Retinal pigment epithelial cell (primary cell): Measurements from ENCODE around the gene GATA5.

Source experiments
- DNase-seq: peaks from one replicate; pipeline ENCODE4 v3.0.0-alpha.2; 2010; ENCODE audit warnings: low read depth
- H3K4me3 ChIP-seq: 2 replicates; pipeline ENCODE4 v1.5.1; 2011; ENCODE audit warnings: mild to moderate bottlenecking, low read length, control low read depth, moderate library complexity
- TF ChIP-seq, protein P1 (sequence below): conservative IDR thresholded peaks from 2 replicates; pipeline ENCODE4 v1.5.1; 2011; ENCODE audit warnings: low read depth, low read length, control low read depth, inconsistent platforms

Gene GATA5

DNA sequence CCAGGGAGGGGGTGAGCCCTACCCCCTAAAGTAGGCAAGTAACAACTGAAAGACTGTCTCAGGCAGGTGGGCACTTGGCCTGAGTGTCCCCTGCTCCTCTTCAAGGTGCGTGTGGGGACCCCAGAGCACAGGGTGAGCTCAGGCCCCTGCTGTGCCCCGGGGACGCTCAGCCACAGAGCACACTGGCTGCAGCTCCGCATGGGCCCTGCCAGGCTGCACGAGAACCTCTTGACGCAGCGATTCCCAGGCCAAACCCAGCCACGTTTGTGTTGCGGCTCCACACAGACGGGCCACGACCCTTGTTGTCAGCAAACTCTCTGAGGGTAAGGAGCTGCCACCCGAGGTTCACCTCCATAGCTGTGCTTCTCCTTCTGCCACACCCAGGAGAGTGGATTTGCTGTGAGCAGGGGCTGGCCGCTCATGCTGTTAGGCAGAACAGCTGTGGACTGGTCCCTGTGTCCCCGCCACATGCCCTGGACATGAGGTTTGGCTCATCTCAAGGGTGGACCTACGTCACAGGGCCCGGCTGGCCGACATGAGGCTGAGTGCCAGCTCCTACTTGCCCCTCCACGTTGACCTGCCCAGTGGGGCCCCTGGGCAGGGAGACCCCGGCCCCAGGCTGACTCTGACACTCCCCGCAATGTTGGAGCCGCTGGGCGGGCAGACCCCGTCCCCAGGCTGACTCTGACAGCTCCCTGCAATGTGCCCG lies 29.7 kb upstream of the GATA5 start:
- no peak for DNase-seq
- H3K4me3 ChIP-seq = no peak overlapping the region
- TF ChIP-seq, protein P1, sequence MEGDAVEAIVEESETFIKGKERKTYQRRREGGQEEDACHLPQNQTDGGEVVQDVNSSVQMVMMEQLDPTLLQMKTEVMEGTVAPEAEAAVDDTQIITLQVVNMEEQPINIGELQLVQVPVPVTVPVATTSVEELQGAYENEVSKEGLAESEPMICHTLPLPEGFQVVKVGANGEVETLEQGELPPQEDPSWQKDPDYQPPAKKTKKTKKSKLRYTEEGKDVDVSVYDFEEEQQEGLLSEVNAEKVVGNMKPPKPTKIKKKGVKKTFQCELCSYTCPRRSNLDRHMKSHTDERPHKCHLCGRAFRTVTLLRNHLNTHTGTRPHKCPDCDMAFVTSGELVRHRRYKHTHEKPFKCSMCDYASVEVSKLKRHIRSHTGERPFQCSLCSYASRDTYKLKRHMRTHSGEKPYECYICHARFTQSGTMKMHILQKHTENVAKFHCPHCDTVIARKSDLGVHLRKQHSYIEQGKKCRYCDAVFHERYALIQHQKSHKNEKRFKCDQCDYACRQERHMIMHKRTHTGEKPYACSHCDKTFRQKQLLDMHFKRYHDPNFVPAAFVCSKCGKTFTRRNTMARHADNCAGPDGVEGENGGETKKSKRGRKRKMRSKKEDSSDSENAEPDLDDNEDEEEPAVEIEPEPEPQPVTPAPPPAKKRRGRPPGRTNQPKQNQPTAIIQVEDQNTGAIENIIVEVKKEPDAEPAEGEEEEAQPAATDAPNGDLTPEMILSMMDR = no peak

DNA sequence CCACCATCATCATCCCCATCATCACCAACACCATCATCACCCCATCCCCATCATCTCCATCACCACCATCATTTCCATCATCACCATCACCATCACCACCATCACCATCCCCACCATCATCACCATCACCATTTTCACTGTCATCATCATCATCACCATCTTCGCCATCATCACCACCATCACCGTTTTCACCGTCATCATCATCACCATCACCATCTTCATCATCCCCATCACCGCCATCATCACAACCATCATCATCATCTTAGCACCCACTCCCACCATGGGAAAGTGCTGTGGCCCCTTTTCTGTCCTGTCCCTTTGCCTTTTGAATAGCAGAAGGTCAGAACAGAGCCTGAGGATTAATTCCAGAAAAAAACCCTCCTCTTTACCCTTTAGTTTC lies 28.5 kb upstream of the GATA5 start:
- H3K4me3 ChIP-seq = no peak overlapping the region
- TF ChIP-seq, protein P1 = no peak
- no peak for DNase-seq

DNA sequence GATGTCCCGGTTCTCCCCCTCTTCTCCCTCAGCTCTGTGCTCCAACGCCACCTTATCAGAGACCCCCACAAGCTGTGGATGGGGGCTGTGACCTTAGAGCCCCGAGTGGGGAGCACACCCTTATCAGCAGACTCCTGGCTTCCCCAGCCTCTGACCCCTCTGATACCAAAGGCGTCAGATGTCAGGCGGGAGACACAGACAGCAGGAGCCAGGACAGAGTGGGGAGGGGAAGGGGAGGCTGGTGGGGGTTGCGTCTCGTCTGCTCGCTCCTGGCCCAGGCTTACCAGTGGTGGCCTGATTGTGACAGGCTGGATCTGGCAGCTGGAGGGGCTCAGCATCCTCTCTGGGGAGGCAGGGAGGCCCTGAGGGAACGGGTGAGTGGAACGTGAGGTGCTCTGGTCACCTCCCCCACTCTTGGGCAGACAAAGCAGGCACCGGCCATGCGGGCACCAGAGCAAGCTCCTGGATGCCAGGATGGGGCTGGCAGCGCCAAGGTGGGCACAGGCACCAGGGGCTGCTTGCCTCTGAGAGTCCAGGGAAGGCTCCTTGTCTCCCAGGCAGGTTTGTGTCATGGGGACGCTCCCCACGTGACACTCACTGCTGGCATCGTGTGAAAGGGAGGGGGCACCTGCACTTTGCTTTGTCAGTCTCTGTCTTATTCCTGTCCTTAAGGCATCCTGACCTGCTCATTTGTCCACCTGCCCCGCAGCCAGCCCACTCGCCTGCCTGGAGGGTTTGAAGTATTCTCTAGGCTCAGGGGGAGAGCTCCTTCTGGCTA lies 27.8 kb upstream of the GATA5 start:
- no peak for DNase-seq
- no peak overlapping the region for H3K4me3 ChIP-seq
- TF ChIP-seq, protein P1 = no peak

DNA sequence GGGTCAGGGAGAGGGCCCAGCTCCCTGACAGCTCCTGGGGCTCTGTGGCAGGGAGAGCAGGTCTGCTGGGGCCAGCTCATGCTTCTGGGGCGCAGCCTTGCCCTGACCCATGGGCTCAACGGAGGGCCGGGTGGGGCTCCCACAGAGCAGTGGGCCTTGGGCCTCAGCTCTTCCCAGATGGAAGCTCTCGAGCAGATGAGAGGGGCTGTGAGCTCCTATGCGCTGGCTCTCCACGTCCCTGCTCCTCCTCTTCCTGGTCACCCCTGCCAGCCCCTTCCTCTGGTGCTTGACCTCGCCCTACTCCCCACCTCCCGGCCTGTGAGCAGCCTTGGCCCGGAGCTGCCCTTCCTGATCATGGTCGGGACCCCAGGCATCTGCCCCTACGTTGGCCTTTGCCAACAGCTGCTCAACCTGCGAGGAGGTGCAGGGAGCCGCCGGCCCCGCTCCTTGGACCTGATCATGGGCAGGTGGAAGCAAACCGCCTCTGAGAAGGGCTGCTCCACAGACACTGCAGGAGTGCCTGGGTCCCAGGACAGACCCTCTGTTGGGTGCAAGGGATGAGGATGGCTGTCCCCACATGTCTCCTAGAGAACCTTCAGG lies 26.8 kb upstream of the GATA5 start:
- TF ChIP-seq, protein P1 = no peak
- DNase-seq = no peak
- no peak overlapping the region for H3K4me3 ChIP-seq

DNA sequence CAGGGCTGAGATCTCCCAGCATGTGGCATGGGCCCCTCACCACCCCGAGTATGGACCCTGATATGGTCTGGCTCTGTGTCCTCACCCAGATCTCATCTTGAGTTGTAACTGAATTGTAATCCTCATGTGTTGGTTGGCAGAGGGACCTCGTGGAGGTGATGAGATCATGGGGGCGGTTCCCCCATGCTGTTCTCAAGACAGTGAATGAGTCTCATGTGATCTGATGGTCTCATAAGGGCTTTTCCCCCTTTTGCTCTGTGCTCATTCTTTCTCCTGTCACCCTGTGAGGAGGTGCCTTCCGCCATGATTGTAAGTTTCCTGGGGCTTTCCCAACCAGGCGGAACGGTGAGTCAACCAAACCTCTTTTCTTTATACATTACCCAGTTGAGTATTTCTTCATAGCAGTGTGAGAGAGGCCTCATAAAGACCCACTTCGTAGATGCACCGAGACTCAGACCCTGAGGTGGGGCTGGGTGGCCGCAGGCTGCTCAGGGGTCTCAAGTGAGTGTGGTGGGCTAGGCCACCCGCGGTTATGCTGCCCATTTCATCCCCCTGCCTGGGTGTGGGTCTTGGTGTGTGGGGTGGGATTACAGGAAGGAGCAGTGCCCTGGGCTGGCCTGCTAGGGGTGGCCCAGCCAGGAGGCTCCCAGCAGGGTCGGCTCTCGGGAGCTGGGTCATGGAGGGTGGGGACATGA lies 26.2 kb upstream of the GATA5 start:
- no peak overlapping the region for H3K4me3 ChIP-seq
- DNase-seq = peak; percentile 47
- TF ChIP-seq, protein P1 = no peak

DNA sequence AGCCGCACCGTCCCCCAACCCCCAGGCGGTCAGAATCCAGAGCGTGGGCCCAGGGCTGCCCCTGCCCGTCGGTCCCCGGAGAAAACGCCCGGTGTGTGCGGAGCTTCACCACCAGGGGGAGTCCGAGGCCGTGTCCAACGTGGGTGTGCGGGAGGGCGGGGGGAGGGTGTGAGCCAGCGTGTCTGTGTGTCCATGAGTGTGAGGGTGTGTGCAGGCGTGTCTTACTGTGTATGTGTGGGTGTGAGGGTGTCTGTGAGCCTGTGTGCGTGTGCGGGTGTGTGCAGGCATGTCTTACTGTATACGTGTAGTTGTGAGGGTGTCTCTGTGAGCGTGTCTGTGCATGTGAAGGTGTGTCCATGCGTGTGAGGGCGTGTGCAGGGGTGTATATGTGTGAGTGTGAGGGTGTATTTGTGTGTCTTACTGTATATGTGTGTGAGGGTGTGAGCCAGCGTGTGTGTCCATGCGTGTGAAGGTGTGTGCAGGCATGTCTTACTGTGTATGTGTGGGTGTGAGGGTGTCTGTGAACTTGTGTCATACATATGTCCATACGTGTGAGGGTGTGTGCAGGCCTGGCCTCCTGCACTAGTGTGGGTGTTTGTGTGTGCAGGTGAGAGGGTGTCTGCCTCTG lies 24.6 kb upstream of the GATA5 start:
- H3K4me3 ChIP-seq = no peak overlapping the region
- no peak for DNase-seq
- TF ChIP-seq, protein P1 = peak; percentile 87
